Cardiac fibroblast (primary cell): ENCODE results near the gene CNTN5.

Experiments
- DNase-seq, 2 donors: peaks; one replicate each; pipeline versions ENCODE4 v3.0.0 to v3.0.0-alpha.2; 2010; ENCODE audit warnings: low read depth in 2 of 2
- H3K4me3 ChIP-seq, 2 donors: replicated peaks in 1 of 2; 1 replicate in 1 of 2; 2 replicates in 1 of 2; pipeline ENCODE4 v1.5.1; 2011; ENCODE audit warnings: low read depth in 2 of 2, low read length in 2 of 2, mild to moderate bottlenecking in 2 of 2, moderate library complexity in 1 of 2
- TF ChIP-seq, protein P1 (sequence below): IDR thresholded peaks from one replicate; pipeline ENCODE4 v1.5.1; 2011; ENCODE audit warnings: low read depth, mild to moderate bottlenecking, low read length, inconsistent platforms

CNTN5 gene

DNA sequence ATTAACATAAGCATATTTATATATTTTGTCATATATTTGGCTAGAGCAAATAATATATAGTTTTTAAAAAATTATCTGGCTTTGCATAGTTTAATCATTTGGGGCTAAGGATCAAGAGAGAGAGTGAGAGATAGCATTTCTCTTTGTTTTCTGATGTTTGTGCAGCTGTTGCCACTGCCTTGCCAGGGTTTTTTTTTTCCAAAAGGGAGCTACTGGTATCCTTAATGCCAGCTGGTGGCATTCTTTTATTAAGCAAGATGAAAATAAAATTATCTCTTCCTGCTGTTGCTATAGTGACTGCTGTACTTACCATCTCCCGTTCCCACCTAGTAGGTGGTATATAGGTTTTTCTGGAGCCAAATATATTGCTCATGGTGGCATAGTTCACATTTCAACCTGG lies 873.1 kb downstream of the CNTN5 start:
- no peak for DNase-seq
- H3K4me3 ChIP-seq: no peak overlapping the region
- TF ChIP-seq, protein P1, sequence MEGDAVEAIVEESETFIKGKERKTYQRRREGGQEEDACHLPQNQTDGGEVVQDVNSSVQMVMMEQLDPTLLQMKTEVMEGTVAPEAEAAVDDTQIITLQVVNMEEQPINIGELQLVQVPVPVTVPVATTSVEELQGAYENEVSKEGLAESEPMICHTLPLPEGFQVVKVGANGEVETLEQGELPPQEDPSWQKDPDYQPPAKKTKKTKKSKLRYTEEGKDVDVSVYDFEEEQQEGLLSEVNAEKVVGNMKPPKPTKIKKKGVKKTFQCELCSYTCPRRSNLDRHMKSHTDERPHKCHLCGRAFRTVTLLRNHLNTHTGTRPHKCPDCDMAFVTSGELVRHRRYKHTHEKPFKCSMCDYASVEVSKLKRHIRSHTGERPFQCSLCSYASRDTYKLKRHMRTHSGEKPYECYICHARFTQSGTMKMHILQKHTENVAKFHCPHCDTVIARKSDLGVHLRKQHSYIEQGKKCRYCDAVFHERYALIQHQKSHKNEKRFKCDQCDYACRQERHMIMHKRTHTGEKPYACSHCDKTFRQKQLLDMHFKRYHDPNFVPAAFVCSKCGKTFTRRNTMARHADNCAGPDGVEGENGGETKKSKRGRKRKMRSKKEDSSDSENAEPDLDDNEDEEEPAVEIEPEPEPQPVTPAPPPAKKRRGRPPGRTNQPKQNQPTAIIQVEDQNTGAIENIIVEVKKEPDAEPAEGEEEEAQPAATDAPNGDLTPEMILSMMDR: no peak

DNA sequence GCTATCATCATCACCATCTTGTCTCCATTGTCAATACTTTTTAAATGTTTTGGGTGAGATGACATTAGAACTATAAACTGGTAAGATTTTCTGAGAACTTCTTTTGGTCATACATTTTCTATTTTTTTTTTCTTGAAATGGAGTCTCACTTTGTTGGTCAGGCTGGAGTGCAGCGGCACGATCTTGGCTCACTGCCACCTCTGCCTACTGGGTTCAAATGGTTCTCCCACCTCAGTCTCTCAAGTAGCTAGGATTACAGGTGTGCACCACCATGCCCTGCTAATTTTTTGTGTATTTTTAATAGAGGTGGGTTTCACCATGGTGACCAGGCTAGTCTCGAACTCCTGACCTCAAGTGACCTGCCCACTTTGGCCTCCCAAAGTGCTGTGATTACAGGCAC lies 880.4 kb downstream of the CNTN5 start:
- DNase-seq: no peak
- TF ChIP-seq, protein P1: no peak
- no peak overlapping the region for H3K4me3 ChIP-seq

DNA sequence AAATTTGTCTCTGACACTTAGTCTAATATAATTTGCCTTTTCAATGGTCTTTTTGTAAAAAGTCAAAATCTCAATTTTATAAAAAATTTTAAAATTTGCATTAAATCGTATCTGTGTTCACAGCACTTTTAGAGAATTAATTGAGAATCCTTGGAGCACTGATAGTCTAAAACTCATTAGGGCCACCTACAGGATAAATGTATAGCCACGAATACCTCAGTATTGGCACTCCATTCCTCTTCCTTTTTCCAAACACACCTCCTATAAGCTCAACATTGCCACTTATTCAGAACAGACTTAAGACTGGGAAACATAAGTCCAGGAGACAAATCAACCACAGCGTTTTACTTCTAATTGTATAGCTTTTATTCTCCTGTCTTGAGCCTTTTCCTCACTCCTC lies 890.4 kb downstream of the CNTN5 start:
- TF ChIP-seq, protein P1: no peak
- H3K4me3 ChIP-seq: no peak overlapping the region
- no peak for DNase-seq

DNA sequence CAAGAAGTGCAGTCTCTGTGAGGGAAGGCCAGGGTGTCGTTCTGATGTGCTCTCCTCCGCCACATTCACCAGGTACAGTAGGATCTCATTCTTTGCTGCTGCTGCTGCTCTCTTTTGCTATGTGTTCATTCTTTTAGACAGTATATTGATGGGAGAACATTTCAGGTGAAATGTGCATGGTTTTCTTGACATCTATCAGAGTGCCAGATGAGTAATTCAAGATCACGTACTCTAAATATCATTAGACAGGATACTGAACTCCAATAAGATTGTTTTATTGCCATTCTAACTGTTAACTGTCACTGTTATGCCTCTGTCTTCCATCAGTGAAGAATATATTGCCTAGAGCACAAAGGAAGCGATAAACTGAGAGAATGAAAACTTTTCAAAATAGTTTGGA lies 895.3 kb downstream of the CNTN5 start:
- TF ChIP-seq, protein P1: no peak
- no peak for DNase-seq
- no peak overlapping the region for H3K4me3 ChIP-seq

DNA sequence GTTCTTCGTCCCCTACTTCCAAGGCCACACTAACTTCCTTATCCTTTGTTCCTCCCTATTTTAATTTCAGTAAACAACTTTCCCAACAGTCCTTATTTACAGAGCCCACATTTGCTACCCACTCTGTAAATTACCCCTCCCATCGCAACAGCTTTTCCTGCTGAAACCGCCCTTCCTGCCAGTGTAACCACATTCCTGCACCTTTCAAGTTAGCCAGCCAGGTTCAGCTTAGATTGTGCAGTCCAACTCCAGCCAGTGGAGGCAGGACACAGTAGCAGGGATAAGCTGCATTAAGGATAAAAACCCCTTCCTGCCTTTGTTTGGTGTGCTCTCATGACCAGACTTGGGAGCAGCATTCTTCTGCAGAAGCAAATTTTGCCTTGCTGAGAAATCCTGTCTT lies 898.0 kb downstream of the CNTN5 start:
- H3K4me3 ChIP-seq: no peak overlapping the region

DNA sequence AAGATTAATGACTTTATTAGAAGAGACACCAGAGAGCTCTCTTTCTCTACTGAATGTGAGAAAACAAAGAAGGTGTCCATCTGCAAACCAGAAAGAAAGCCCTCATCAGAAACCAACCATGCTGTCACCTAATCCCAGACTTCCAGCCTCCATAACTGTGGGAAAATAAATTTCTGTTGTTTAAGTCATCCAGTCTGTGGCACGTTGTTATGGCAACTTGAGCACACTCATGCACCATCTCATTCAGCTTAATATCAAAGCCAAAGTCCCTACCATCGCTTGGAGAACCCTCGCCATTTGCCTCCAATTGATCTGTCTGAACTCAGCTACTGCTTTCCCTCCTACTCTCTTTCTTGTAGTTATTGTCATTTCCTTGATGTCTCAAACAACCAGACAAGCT lies 900.2 kb downstream of the CNTN5 start:
- no peak for DNase-seq
- TF ChIP-seq, protein P1: no peak
- H3K4me3 ChIP-seq: no peak overlapping the region

More for the DNA sequence above, 898.0 kb downstream of the CNTN5 start:
- TF ChIP-seq, protein P1: no peak
- no peak for DNase-seq

DNA sequence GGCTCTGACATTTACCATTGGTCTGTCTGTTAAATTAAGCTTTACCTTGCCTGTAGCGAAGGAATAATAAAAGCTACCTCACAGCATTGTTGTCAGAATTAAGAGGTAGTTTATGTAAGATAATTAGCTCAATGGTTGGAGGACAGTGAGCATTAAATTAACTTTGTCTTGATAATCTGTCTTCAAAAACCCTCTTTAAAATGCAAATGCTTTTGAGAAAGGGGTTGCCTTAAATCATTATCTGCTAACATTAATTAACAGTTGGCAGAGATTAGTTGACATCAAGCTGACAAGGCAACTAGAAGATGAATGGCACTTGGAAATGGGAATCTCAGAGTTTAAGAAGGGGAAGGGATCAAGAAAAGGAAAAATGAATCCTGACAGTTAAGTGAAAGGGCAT lies 905.2 kb downstream of the CNTN5 start:
- TF ChIP-seq, protein P1: no peak
- DNase-seq: no peak
- H3K4me3 ChIP-seq: no peak overlapping the region
